IMR-90 (cell line): ENCODE measurements around the gene FAM47E. TPM values are rescaled to one million over a fixed set of nuclear protein-coding genes. Genes with fewer than 3 reads are reported as not detected.

Source experiments
- ATAC-seq: fragments of 200-7000 bp; cut with Tn5 transposase; 2 replicates; pipeline ENCODE4 v1.9.1; 2020; ENCODE audit warnings: low read depth, mild to moderate bottlenecking, moderate library complexity
- BruUV-seq: library from RNA; stranded (reverse); fragments of 400-500 nt; replicated peaks from 2 replicates; lab custom pipeline; 2021; lab: Mats Ljungman, UMichigan
- CTCF ChIA-PET: fragments of 300-600 bp; formaldehyde crosslinking; extraction: SDS; loops from one replicate; lab custom pipeline; 2021; ENCODE audit warnings: antibody characterized with exemption; lab: Yijun Ruan, JAX
- POLR2A ChIA-PET: fragments of 300-600 bp; sonication (Branson Sonifier 250); formaldehyde crosslinking; loops from one replicate; lab custom pipeline; 2022; ENCODE audit warnings: antibody characterized with exemption; ENCODE audit not compliant: unreplicated experiment; lab: Charles Lee
- DNase-seq: peaks from one replicate; pipeline ENCODE4 v3.0.0; 2013
- H2AFZ ChIP-seq: replicated peaks from 2 replicates; pipeline ENCODE3; 2013; ENCODE audit warnings: low read length, mild to moderate bottlenecking; ENCODE audit not compliant: poor library complexity
- H2AK5ac ChIP-seq: 2 replicates; pipeline ENCODE4 v1.6.1; 2013; ENCODE audit warnings: low read depth, low read length, inconsistent platforms
- H2AK9ac ChIP-seq: replicated peaks from 2 replicates; pipeline ENCODE3; 2013; ENCODE audit warnings: mild to moderate bottlenecking, low read depth, low read length, moderate library complexity; ENCODE audit not compliant: poor library complexity
- H2BK120ac ChIP-seq: 2 replicates; pipeline ENCODE4 v1.6.1; 2013; ENCODE audit warnings: low read depth, low read length, inconsistent platforms
- H2BK15ac ChIP-seq: 3 replicates; pipeline ENCODE4 v1.6.1; 2013; ENCODE audit warnings: low read depth, low read length, inconsistent platforms
- H2BK20ac ChIP-seq: 2 replicates; pipeline ENCODE4 v1.6.1; 2013; ENCODE audit warnings: low read depth, mild to moderate bottlenecking, inconsistent platforms, low read length, moderate library complexity
- H2BK5ac ChIP-seq: 2 replicates; pipeline ENCODE4 v1.6.1; 2013; ENCODE audit warnings: mild to moderate bottlenecking, low read depth, low read length, inconsistent platforms; ENCODE audit not compliant: poor library complexity, severe bottlenecking
- H3K14ac ChIP-seq: replicated peaks from 2 replicates; pipeline ENCODE4 v1.6.1; 2013; ENCODE audit warnings: low read depth, low read length, inconsistent platforms
- H3K18ac ChIP-seq: 2 replicates; pipeline ENCODE4 v1.6.1; 2013; ENCODE audit warnings: low read depth, low read length, control low read depth
- H3K23ac ChIP-seq: 2 replicates; pipeline ENCODE4 v1.6.1; 2013; ENCODE audit warnings: low read depth, low read length, inconsistent platforms
- H3K27ac ChIP-seq: 2 replicates; pipeline ENCODE4 v1.5.1; 2013; ENCODE audit warnings: mild to moderate bottlenecking, control low read depth, low read length; ENCODE audit not compliant: insufficient read depth
- H3K27me3 ChIP-seq: 2 replicates; pipeline ENCODE4 v1.6.1; 2013; ENCODE audit warnings: low read length; ENCODE audit not compliant: control insufficient read depth, insufficient read depth
- H3K36me3 ChIP-seq: 2 replicates; pipeline ENCODE4 v1.6.1; 2013; ENCODE audit warnings: low read length, mixed read lengths; ENCODE audit not compliant: control insufficient read depth, insufficient read depth
- H3K4ac ChIP-seq: 2 replicates; pipeline ENCODE4 v1.6.1; 2013; ENCODE audit warnings: low read depth, low read length, inconsistent platforms
- H3K4me1 ChIP-seq: 2 replicates; pipeline ENCODE4 v1.6.1; 2013; ENCODE audit warnings: low read length, mixed read lengths; ENCODE audit not compliant: control insufficient read depth, insufficient read depth
- H3K4me2 ChIP-seq: 2 replicates; pipeline ENCODE4 v1.6.1; 2013; ENCODE audit warnings: low read depth, mild to moderate bottlenecking, control low read depth, low read length, moderate library complexity
- H3K4me3 ChIP-seq: 2 replicates; pipeline ENCODE4 v1.5.1; 2013; ENCODE audit warnings: low read depth, mild to moderate bottlenecking, control low read depth, low read length, moderate library complexity; ENCODE audit not compliant: insufficient read depth
- H3K56ac ChIP-seq: 2 replicates; pipeline ENCODE4 v1.6.1; 2013; ENCODE audit warnings: low read length, inconsistent platforms; ENCODE audit not compliant: insufficient read depth; ENCODE audit errors: extremely low read depth
- H3K79me1 ChIP-seq, 2 experiments: 2 replicates each; pipeline ENCODE4 v1.6.1; 2013; ENCODE audit warnings: low read length in 2 of 2, inconsistent platforms in 1 of 2, low read depth in 1 of 2
- H3K9ac ChIP-seq: 2 replicates; pipeline ENCODE4 v1.6.1; 2013; ENCODE audit warnings: low read depth, low read length, control low read depth
- H3K9me1 ChIP-seq: 2 replicates; pipeline ENCODE4 v1.6.1; 2013; ENCODE audit warnings: low read length, inconsistent platforms; ENCODE audit not compliant: insufficient read depth
- H3K9me3 ChIP-seq: 2 replicates; pipeline ENCODE4 v1.6.1; 2013; ENCODE audit warnings: low read length; ENCODE audit not compliant: control insufficient read depth, insufficient read depth
- H4K20me1 ChIP-seq: 2 replicates; pipeline ENCODE4 v1.6.1; 2013; ENCODE audit warnings: low read length, inconsistent platforms; ENCODE audit not compliant: insufficient read depth
- H4K5ac ChIP-seq: 2 replicates; pipeline ENCODE4 v1.6.1; 2013; ENCODE audit warnings: mild to moderate bottlenecking, low read depth, low read length, control low read depth
- H4K8ac ChIP-seq, 2 experiments: 2 replicates each; pipeline ENCODE4 v1.6.1; 2013; ENCODE audit warnings: low read depth in 2 of 2, low read length in 2 of 2, control low read depth in 1 of 2, inconsistent platforms in 1 of 2
- H4K91ac ChIP-seq: 2 replicates; pipeline ENCODE4 v1.6.1; 2013; ENCODE audit warnings: low read depth, low read length, inconsistent platforms; ENCODE audit not compliant: insufficient read depth
- MAFK ChIP-seq: IDR thresholded peaks from 2 replicates; pipeline ENCODE4 v1.6.1; 2012; ENCODE audit warnings: low read depth, low read length, improper control_type of control experiment
- MXI1 ChIP-seq: IDR thresholded peaks from 2 replicates; pipeline ENCODE4 v1.6.1; 2012; ENCODE audit warnings: low read depth, mild to moderate bottlenecking, low read length, moderate library complexity, borderline replicate concordance
- NFE2L2 ChIP-seq: fragments of 150-350 bp; IDR thresholded peaks from 2 replicates; pipeline ENCODE4 v1.6.1; 2016; ENCODE audit warnings: low read depth, mild to moderate bottlenecking, low read length
- POLR2A ChIP-seq: IDR thresholded peaks from 2 replicates; pipeline ENCODE4 v1.6.1; 2012; ENCODE audit warnings: mild to moderate bottlenecking, low read depth, low read length
- RCOR1 ChIP-seq: IDR thresholded peaks from 2 replicates; pipeline ENCODE4 v1.6.1; 2012; ENCODE audit warnings: mild to moderate bottlenecking, low read length, improper control_type of control experiment; ENCODE audit not compliant: insufficient replicate concordance
- RFX5 ChIP-seq: IDR thresholded peaks from 2 replicates; pipeline ENCODE4 v1.8.0; 2012; ENCODE audit warnings: low read depth, mild to moderate bottlenecking, low read length, moderate library complexity
- SMC3 ChIP-seq: fragments of 150-350 bp; IDR thresholded peaks from 2 replicates; pipeline ENCODE4 v1.6.1; 2016; ENCODE audit warnings: low read depth, mild to moderate bottlenecking, antibody characterized with exemption, low read length, moderate library complexity
- WGBS, 2 experiments: methylation state at CpG; one replicate each; pipeline versions ENCODE4 v1.1.5 to v1.1.7; 2013; ENCODE audit warnings: missing lambda C conversion rate in 2 of 2; ENCODE audit not compliant: insufficient read length in 1 of 2; ENCODE audit errors: extremely low coverage in 2 of 2; 5-methylcytosine and 5-hydroxymethylcytosine counted together
- dilution Hi-C: fragments of 300-500 bp; cut with HindIII; formaldehyde crosslinking; loops from one replicate; pipeline ENCODE4 v1.14.3; 2018; ENCODE audit warnings: low sequenced_read_pairs; ENCODE audit not compliant: unreplicated experiment
- in situ Hi-C: fragments of 300-500 bp; cut with MboI; formaldehyde crosslinking; loops from 3 replicates; pipeline ENCODE4 v1.14.3; 2019; ENCODE audit warnings: low sequenced_read_pairs, inconsistent platforms, mixed read lengths
- intact Hi-C: fragments of 100-400 bp; cut with micrococcal nuclease; formaldehyde crosslinking; loops from 2 replicates; pipeline ENCODE4 v1.10.0; 2022
- polyA plus RNA-seq, 3 experiments: library from polyadenylated mRNA; depleted of rRNA; stranded (reverse); fragments of >200 nt; gene quantifications; 2 replicates each; pipeline ENCODE4 v1.2.3, GENCODE V29; 2012; ENCODE audit warnings: low replicate concordance in 1 of 3
- total RNA-seq: library from RNA; depleted of rRNA; stranded (reverse); fragments of >200 nt; gene quantifications from 2 replicates; pipeline ENCODE4 v1.2.3, GENCODE V29; 2012
- TF ChIP-seq, protein P1 (sequence below): conservative IDR thresholded peaks from 2 replicates; pipeline ENCODE4 v1.5.1; 2012; ENCODE audit warnings: mild to moderate bottlenecking, low read depth, low read length, improper control_type of control experiment

Gene FAM47E
- total and polyA plus RNA-seq, 2 of the 4 experiments (the other 2 are of a cell fraction): 0.05 TPM; not detected in 1

GRCh38 chr4:76238236-76238635 is 13.3 kb upstream of the FAM47E start:
- no peak overlapping the region for H2BK5ac ChIP-seq
- no peak overlapping the region for H2BK120ac ChIP-seq
- no peaks in the 10 kb centered on the region for H3K79me1 ChIP-seq
- DNase-seq (no peak), ATAC-seq (no peak)
- H2BK20ac ChIP-seq: no peak overlapping the region
- H3K27ac ChIP-seq: no peak overlapping the region
- no peak overlapping the region for H3K18ac ChIP-seq
- H4K8ac ChIP-seq: no peak overlapping the region
- POLR2A ChIA-PET: no interaction called here
- dilution Hi-C loops: no loop called here
- no TSS peak for BruUV-seq
- H2AK5ac ChIP-seq: no peak overlapping the region
- no peak overlapping the region for H2BK15ac ChIP-seq
- peaks cover 10% of the 10 kb centered on the region for H3K27me3 ChIP-seq
- no peak overlapping the region for H3K14ac ChIP-seq
- intact Hi-C loops: no loop called here
- no peak overlapping the region for H3K4me3 ChIP-seq
- no peak overlapping the region for H2AK9ac ChIP-seq
- H4K5ac ChIP-seq: no peak overlapping the region
- no peak overlapping the region for H2AFZ ChIP-seq
- CTCF ChIA-PET: no interaction called here
- in situ Hi-C loops: no loop called here
- H3K56ac ChIP-seq: no peak overlapping the region
- H3K9me3 ChIP-seq: no peaks in the 10 kb centered on the region; the same call in none of the 2 replicates
- H4K91ac ChIP-seq: no peak overlapping the region
- H3K23ac ChIP-seq: no peak overlapping the region
- H3K4ac ChIP-seq: no peak overlapping the region
- H3K9ac ChIP-seq: no peak overlapping the region
- H3K4me1 ChIP-seq: no peaks in the 10 kb centered on the region
- no peaks in the 10 kb centered on the region for H3K36me3 ChIP-seq
- no peaks in the 10 kb centered on the region for H3K9me1 ChIP-seq
- no CpG with 5 or more reads among the region's 4 CpGs for WGBS, 2 experiments
- TF ChIP-seq POLR2A: no peak
- no peak for TF ChIP-seq RFX5
- TF ChIP-seq NFE2L2: no peak
- no peak for TF ChIP-seq MXI1
- no peak for TF ChIP-seq MAFK
- TF ChIP-seq RCOR1: no peak
- TF ChIP-seq, protein P1, sequence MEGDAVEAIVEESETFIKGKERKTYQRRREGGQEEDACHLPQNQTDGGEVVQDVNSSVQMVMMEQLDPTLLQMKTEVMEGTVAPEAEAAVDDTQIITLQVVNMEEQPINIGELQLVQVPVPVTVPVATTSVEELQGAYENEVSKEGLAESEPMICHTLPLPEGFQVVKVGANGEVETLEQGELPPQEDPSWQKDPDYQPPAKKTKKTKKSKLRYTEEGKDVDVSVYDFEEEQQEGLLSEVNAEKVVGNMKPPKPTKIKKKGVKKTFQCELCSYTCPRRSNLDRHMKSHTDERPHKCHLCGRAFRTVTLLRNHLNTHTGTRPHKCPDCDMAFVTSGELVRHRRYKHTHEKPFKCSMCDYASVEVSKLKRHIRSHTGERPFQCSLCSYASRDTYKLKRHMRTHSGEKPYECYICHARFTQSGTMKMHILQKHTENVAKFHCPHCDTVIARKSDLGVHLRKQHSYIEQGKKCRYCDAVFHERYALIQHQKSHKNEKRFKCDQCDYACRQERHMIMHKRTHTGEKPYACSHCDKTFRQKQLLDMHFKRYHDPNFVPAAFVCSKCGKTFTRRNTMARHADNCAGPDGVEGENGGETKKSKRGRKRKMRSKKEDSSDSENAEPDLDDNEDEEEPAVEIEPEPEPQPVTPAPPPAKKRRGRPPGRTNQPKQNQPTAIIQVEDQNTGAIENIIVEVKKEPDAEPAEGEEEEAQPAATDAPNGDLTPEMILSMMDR: no peak
- no peak for TF ChIP-seq SMC3
- H4K20me1 ChIP-seq: no peaks in the 10 kb centered on the region
- no peak overlapping the region for H3K4me2 ChIP-seq
